ENCODE data around the gene KCNJ15.

The KCNJ15 gene

DNA sequence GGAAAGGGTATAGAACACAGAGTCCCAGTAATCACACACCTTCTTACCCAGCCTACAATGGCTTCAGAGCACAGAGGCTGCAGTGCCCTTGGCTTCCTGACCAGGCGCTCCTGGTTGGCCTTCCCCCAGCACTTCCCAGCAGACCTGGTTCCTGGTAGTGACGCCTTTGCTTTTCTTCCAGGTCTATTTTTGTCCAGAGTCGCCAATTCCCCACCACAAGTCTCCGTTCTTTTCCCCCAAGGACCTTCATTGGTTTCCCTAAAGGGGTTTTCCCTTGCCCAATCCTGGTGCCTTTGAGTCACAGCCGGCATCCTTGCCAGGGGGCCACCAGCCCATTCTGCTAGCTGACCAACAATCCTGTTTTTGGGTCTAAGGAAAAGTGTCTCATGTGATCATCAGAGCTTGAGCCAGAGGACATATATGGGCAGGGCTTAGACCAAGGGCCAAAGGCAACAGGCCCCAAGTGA, 84.8 kb downstream of the KCNJ15 start:
- no peaks in the 10 kb centered on the region for H3K36me3 ChIP-seq (ENCODE audit: control insufficient read depth in 2 of 2, insufficient read depth in 2 of 2, low read length in 2 of 2)
- no peak overlapping the region for H3K9ac ChIP-seq (ENCODE audit: low read length in 2 of 2)
- H3K4me3 ChIP-seq (ENCODE audit: low read length in 2 of 2) = no peak overlapping the region
- no peaks in the 10 kb centered on the region for H3K9me3 ChIP-seq (ENCODE audit: control insufficient read depth in 2 of 2, low read length in 2 of 2)
- H3K4me1 ChIP-seq (ENCODE audit: control insufficient read depth, insufficient read depth, low read length) = no peaks in the 10 kb centered on the region
- H3K27me3 ChIP-seq (ENCODE audit: control insufficient read depth in 1 of 2, insufficient read depth in 2 of 2, low read length in 2 of 2) = peaks cover 0 to 2% of the 10 kb centered on the region in 2 donors
- no peak overlapping the region for H3K27ac ChIP-seq (ENCODE audit: low read length)

DNA sequence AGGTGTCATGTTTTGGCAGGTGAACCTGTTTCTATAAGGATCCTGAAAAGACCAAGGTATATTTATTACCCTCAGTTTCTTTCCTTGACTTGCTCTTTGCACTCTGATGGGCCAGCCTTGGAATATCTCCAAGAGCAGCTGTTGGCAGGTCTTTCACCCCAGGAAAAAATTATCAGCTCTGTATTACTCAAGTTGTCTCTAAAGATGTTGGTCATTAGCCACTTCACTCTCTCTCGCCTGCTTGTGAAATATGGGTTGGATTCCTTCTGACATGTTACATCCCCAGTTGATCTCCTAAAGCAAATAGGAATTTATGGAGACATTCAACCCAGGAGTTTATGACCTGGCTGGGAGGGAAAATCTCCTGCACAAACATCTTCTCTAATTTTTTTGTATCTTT, 85.9 kb downstream of the KCNJ15 start:
- Histone ChIP-seq H3K4me1 (ENCODE audit: control insufficient read depth, insufficient read depth, low read length) (no peaks in the 10 kb centered on the region), H3K27me3 (ENCODE audit: control insufficient read depth in 1 of 2, insufficient read depth in 2 of 2, low read length in 2 of 2) (peaks cover 0 to 2% of the 10 kb centered on the region in 2 donors), H3K36me3 (ENCODE audit: control insufficient read depth in 2 of 2, insufficient read depth in 2 of 2, low read length in 2 of 2) (no peaks in the 10 kb centered on the region), H3K4me3 (ENCODE audit: low read length in 2 of 2) (no peak overlapping the region), H3K9me3 (ENCODE audit: control insufficient read depth in 2 of 2, low read length in 2 of 2) (no peaks in the 10 kb centered on the region), H3K27ac (ENCODE audit: low read length) (no peak overlapping the region), H3K9ac (ENCODE audit: low read length in 2 of 2) (no peak overlapping the region)

- H3K9ac ChIP-seq (ENCODE audit: low read length in 2 of 2) = no peak overlapping the region
- H3K9me3 ChIP-seq (ENCODE audit: control insufficient read depth in 2 of 2, low read length in 2 of 2) = no peaks in the 10 kb centered on the region
- H3K36me3 ChIP-seq (ENCODE audit: control insufficient read depth in 2 of 2, insufficient read depth in 2 of 2, low read length in 2 of 2) = no peaks in the 10 kb centered on the region
- peaks cover 0 to 2% of the 10 kb centered on the region in 2 donors for H3K27me3 ChIP-seq (ENCODE audit: control insufficient read depth in 1 of 2, insufficient read depth in 2 of 2, low read length in 2 of 2)
- H3K4me1 ChIP-seq (ENCODE audit: control insufficient read depth, insufficient read depth, low read length) = no peaks in the 10 kb centered on the region
- no peak overlapping the region for H3K4me3 ChIP-seq (ENCODE audit: low read length in 2 of 2)
- H3K27ac ChIP-seq (ENCODE audit: low read length) = no peak overlapping the region
Measured at GRCh38 chr21:38343691-38344090, 86.9 kb downstream of the KCNJ15 start.

DNA sequence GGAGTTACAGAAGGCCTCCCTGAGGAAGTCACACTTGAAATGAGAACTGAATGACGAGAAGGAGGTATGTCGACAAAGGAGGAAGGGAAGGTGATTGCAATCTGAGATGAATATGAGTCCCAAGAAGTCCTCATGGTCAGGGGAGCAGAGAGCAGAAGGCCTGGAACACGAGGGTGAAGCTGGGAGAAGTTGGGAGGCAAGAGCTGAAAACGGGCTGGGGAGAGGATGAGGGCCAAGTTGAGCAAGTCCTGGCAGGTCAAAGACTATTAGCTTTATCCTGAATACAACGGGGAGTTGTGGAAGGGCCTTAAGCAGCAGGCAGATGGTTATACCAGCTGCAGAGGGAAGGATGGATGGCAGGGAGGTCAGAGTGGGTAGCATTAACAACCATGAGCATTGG, 89.5 kb downstream of the KCNJ15 start:
- Histone ChIP-seq H3K4me1 (ENCODE audit: control insufficient read depth, insufficient read depth, low read length) (no peaks in the 10 kb centered on the region), H3K36me3 (ENCODE audit: control insufficient read depth in 2 of 2, insufficient read depth in 2 of 2, low read length in 2 of 2) (no peaks in the 10 kb centered on the region), H3K27ac (ENCODE audit: low read length) (no peak overlapping the region), H3K4me3 (ENCODE audit: low read length in 2 of 2) (no peak overlapping the region), H3K27me3 (ENCODE audit: control insufficient read depth in 1 of 2, insufficient read depth in 2 of 2, low read length in 2 of 2) (peaks cover 0 to 4% of the 10 kb centered on the region in 2 donors), H3K9ac (ENCODE audit: low read length in 2 of 2) (no peak overlapping the region), H3K9me3 (ENCODE audit: control insufficient read depth in 2 of 2, low read length in 2 of 2) (no peaks in the 10 kb centered on the region)

DNA sequence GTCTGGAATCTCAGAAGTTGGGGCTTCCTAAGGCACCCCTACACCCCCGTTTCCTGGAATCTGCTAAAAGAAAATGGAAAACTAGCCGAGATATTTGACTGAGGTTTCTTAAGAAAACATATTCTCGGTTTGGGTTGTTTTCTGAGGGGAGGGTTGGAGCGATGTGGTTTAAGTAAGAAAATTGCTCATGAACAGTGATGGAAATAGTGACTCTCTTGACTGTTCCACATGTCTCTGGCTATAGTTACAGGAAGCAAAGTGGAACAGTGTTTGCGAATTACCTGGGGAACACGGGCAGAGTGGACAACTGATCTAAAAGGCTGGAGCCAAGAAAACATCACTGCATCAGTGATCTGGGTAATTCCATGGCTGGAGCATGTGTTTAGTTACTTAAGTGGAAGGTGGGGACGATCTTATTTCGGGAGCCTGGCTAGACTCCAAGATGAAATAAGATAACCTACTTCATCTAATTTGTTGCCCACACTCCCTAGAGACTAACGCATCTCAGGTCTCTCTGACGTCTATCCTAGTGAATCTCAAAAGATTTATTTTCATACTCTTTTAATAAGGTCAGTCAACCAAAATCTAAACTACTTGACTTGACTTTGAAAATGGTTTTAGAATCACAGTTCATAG, 92.4 kb downstream of the KCNJ15 start:
- Histone ChIP-seq H3K27ac (ENCODE audit: low read length) (no peak overlapping the region), H3K9me3 (ENCODE audit: control insufficient read depth in 2 of 2, low read length in 2 of 2) (no peaks in the 10 kb centered on the region), H3K4me1 (ENCODE audit: control insufficient read depth, insufficient read depth, low read length) (no peaks in the 10 kb centered on the region), H3K9ac (ENCODE audit: low read length in 2 of 2) (no peak overlapping the region), H3K36me3 (ENCODE audit: control insufficient read depth in 2 of 2, insufficient read depth in 2 of 2, low read length in 2 of 2) (no peaks in the 10 kb centered on the region), H3K27me3 (ENCODE audit: control insufficient read depth in 1 of 2, insufficient read depth in 2 of 2, low read length in 2 of 2) (peaks cover 0 to 4% of the 10 kb centered on the region in 2 donors), H3K4me3 (ENCODE audit: low read length in 2 of 2) (no peak overlapping the region)

GRCh38 chr21:38349977-38350376, 93.2 kb downstream of the KCNJ15 start:
- Histone ChIP-seq H3K27ac (ENCODE audit: low read length) (no peak overlapping the region), H3K9me3 (ENCODE audit: control insufficient read depth in 2 of 2, low read length in 2 of 2) (no peaks in the 10 kb centered on the region), H3K27me3 (ENCODE audit: control insufficient read depth in 1 of 2, insufficient read depth in 2 of 2, low read length in 2 of 2) (peaks cover 0 to 4% of the 10 kb centered on the region in 2 donors), H3K4me1 (ENCODE audit: control insufficient read depth, insufficient read depth, low read length) (no peaks in the 10 kb centered on the region), H3K4me3 (ENCODE audit: low read length in 2 of 2) (no peak overlapping the region), H3K9ac (ENCODE audit: low read length in 2 of 2) (no peak overlapping the region), H3K36me3 (ENCODE audit: control insufficient read depth in 2 of 2, insufficient read depth in 2 of 2, low read length in 2 of 2) (no peaks in the 10 kb centered on the region)

- Histone ChIP-seq H3K4me3 (ENCODE audit: low read length in 2 of 2) (no peak overlapping the region), H3K9me3 (ENCODE audit: control insufficient read depth in 2 of 2, low read length in 2 of 2) (no peaks in the 10 kb centered on the region), H3K36me3 (ENCODE audit: control insufficient read depth in 2 of 2, insufficient read depth in 2 of 2, low read length in 2 of 2) (no peaks in the 10 kb centered on the region)
Measured at GRCh38 chr21:38350684-38351083, 93.9 kb downstream of the KCNJ15 start.

DNA sequence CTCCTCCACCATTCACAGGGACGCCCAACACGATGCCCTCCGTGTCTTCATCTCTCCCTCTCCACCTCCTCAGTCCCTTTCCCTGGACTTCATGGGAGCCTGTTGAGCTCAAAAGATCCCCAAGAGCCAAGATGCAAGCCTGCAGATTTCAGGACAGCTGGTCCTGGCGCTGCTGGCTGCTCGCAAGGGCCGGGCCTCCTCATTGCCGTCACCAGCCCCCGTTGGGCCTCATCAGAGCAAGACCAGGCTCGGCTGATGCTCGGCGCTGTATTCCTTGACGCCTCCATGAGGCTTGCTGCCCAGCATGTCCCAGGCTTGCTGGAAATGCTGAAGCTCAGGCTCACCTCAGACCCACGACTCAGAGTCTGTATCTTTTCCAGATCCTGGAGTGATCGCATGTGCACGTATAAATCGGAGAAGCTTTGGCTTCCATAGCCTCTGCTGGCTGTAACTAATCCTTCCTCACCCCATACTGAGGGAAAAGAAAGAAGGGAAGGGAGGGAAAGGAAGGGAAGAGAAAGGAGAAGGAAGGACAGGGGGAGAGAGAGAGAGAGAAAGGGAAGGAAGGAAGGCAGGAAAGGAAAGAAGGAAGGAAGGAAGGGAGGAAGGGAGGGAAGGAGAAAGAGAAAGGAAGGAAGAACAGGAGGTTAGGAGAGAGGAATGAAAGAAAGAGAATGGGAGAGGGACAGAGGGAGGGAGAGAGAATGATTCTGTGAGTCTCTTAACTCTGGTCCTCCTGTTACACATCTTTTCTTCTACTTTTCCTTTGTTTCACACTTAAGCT, 94.6 kb downstream of the KCNJ15 start:
- no peaks in the 10 kb centered on the region for H3K9me3 ChIP-seq (ENCODE audit: control insufficient read depth in 2 of 2, low read length in 2 of 2)
- H3K36me3 ChIP-seq (ENCODE audit: control insufficient read depth in 2 of 2, insufficient read depth in 2 of 2, low read length in 2 of 2) = no peaks in the 10 kb centered on the region
- no peak overlapping the region for H3K27ac ChIP-seq (ENCODE audit: low read length)
- no peak overlapping the region for H3K9ac ChIP-seq (ENCODE audit: low read length in 2 of 2)
- H3K4me1 ChIP-seq (ENCODE audit: control insufficient read depth, insufficient read depth, low read length) = peaks cover 5% of the 10 kb centered on the region
- H3K27me3 ChIP-seq (ENCODE audit: control insufficient read depth in 1 of 2, insufficient read depth in 2 of 2, low read length in 2 of 2) = peaks cover 4 to 5% of the 10 kb centered on the region in 2 donors
- no peak overlapping the region for H3K4me3 ChIP-seq (ENCODE audit: low read length in 2 of 2)

More at GRCh38 chr21:38350684-38351083, 93.9 kb downstream of the KCNJ15 start:
- H3K27ac ChIP-seq (ENCODE audit: low read length) = no peak overlapping the region
- H3K27me3 ChIP-seq (ENCODE audit: control insufficient read depth in 1 of 2, insufficient read depth in 2 of 2, low read length in 2 of 2) = peaks cover 0 to 4% of the 10 kb centered on the region in 2 donors
- H3K9ac ChIP-seq (ENCODE audit: low read length in 2 of 2) = no peak overlapping the region
- no peaks in the 10 kb centered on the region for H3K4me1 ChIP-seq (ENCODE audit: control insufficient read depth, insufficient read depth, low read length)

DNA sequence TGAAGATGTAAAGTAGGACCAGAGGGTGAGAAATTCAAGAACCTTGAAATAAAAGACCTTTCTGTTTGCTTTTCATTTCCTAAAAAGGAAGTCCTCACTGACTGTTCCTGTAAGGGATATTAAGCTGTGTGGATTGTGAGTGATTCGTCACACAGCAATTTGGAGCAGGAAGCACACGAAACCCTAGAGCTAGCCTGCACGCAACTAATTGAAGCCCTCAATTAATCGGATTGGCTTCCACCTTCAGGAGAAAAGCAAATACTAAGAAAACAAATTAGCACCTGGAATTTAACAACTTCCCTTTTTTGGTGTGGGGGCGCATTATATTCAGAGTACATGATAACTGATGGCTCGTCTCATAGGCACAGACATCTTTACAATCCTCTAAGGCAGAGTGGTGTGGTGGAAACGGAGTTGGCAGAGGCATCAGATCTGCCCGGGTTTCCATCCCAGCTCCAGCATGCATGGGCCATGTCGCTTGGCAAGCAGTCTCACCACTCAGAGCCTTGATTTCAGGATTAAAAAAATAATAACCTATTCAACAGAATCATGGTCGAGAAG, 95.2 kb downstream of the KCNJ15 start:
- H3K4me1 ChIP-seq (ENCODE audit: control insufficient read depth, insufficient read depth, low read length) = peaks cover 5% of the 10 kb centered on the region
- H3K4me3 ChIP-seq (ENCODE audit: low read length in 2 of 2) = no peak overlapping the region
- no peaks in the 10 kb centered on the region for H3K9me3 ChIP-seq (ENCODE audit: control insufficient read depth in 2 of 2, low read length in 2 of 2)
- H3K36me3 ChIP-seq (ENCODE audit: control insufficient read depth in 2 of 2, insufficient read depth in 2 of 2, low read length in 2 of 2) = no peaks in the 10 kb centered on the region
- H3K27me3 ChIP-seq (ENCODE audit: control insufficient read depth in 1 of 2, insufficient read depth in 2 of 2, low read length in 2 of 2) = peaks cover 4 to 5% of the 10 kb centered on the region in 2 donors
- no peak overlapping the region for H3K9ac ChIP-seq (ENCODE audit: low read length in 2 of 2)
- H3K27ac ChIP-seq (ENCODE audit: low read length) = no peak overlapping the region

- Histone ChIP-seq H3K4me3 (ENCODE audit: low read length in 2 of 2) (no peak overlapping the region), H3K9me3 (ENCODE audit: control insufficient read depth in 2 of 2, low read length in 2 of 2) (no peaks in the 10 kb centered on the region), H3K27ac (ENCODE audit: low read length) (no peak overlapping the region), H3K9ac (ENCODE audit: low read length in 2 of 2) (no peak overlapping the region), H3K36me3 (ENCODE audit: control insufficient read depth in 2 of 2, insufficient read depth in 2 of 2, low read length in 2 of 2) (no peaks in the 10 kb centered on the region), H3K4me1 (ENCODE audit: control insufficient read depth, insufficient read depth, low read length) (peaks cover 5% of the 10 kb centered on the region), H3K27me3 (ENCODE audit: control insufficient read depth in 1 of 2, insufficient read depth in 2 of 2, low read length in 2 of 2) (peaks cover 4 to 7% of the 10 kb centered on the region in 2 donors)
Measured at GRCh38 chr21:38352536-38353219, 95.9 kb downstream of the KCNJ15 start.

All from stomach smooth muscle (tissue), 2 donors.